HG03135 (cell line): ENCODE results near the gene OR1S1.
"Not testable (repeated sequence)": the region's sequence is repeated elsewhere in the genome, so short reads cannot be mapped to it uniquely, and the experiment has no call there.

ENCODE experiments used
- ATAC-seq: cut with Tn5 transposase; IDR thresholded peaks from one replicate; pipeline ENCODE4 v1.9.1; 2021; ENCODE audit warnings: mild to moderate bottlenecking, moderate library complexity; ENCODE audit not compliant: unreplicated experiment

OR1S1 gene

DNA sequence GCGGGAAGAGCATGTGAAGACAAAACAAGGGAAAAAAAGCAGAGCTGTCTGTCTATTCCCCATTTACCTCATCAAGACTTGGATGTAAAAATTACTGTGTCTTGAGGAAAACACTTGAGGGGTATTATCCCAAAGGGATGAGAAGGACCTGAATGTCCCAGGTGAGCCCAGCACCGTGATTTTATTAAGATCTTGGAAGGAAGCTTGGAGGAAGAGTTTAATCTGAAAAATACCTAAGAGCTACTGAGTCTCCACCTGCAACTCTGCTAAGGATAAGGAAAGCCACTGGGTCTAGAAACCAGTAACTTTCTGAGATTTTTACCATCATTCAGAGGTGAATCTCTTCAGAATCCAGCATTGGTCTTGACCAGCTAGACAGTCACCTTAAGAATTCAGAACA, at the start of gene OR1S1:
TSS of gene OR1S1 (plus strand) at position 301 of the 400 bp plus-strand sequence.
- not testable (repeated sequence) for ATAC-seq

DNA sequence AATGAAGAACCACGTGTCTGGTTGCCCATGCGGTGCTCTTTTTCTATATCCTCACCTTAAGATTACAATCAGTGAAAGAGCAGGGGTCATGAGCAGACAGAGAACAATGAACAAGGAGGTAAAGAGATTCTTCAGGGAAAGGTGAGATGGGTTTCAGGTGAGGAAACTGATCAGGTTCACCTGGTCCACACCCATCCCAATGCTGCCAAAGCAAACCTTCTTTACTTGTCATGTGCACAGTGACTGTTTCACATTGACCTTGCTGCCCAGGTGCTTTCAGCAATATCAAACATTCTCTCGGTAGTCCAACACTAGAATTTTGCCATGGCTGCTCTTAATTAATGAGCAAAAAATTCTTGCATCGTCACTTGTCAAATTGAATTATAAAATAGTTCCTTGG, 48.1 kb upstream of the OR1S1 start:
- no peak for ATAC-seq

DNA sequence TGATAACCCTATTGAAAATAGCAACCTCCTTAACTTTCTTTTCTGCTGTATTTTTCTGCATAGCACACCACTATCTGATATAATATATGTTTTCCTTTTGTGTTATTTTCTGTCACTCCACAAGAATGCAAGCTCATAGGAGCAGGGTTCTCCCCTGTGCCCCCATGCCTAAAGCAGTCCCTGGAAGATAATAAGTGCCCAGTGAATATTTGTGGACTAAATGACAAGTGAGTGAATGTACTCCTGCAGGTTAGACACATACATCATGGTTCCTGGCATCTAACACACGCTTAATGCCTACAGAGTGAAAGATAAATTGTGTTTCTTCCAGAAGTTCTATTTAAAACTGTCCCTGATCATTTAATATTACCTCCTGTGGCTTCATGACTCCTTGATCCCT, 47.5 kb upstream of the OR1S1 start:
- no peak for ATAC-seq

- ATAC-seq: no peak
Observed at GRCh38 chr11:58165504-58166106, 46.9 kb upstream of the OR1S1 start.

DNA sequence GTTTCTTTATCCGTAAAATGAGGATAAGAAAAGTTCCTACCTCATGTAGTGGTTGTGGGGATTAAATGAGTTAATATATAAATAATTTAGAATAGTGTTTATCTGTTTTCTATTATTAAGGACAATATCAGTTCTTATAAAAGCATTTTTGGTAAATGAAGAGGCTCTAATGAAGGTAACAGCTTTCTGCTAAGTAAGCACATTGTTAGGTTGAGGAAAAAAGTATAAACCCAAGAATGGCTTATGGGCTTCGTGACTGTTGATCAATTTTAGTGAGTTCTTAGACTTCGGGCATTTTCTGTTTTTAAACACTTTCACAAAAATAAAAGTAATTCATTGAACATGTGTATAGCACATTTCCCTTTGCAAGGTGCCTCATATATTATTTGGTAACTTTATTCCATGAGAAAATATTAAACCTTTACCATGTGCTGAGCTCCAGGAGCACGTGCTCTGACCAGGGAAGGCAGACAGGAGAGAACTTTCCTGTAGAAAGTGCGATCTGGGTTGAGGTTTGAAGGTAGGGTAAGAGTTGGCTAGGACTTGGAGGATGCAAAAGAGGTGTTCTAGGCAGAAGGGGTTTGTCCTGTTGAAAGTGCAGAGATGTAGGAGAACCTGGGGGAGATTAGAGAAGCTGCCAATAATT, 35.0 kb upstream of the OR1S1 start:
- ATAC-seq: no peak

- no peak for ATAC-seq
Observed at GRCh38 chr11:58178444-58178843, 34.1 kb upstream of the OR1S1 start.

DNA sequence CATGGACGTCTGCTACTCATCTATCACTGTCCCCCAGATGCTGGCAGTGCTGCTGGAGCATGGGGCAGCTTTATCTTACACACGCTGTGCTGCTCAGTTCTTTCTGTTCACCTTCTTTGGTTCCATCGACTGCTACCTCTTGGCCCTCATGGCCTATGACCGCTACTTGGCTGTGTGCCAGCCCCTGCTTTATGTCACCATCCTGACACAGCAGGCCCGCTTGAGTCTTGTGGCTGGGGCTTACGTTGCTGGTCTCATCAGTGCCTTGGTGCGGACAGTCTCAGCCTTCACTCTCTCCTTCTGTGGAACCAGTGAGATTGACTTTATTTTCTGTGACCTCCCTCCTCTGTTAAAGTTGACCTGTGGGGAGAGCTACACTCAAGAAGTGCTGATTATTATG, 32.9 kb upstream of the OR1S1 start:
- no peak for ATAC-seq

- ATAC-seq: no peak
Observed at GRCh38 chr11:58186938-58187337, 25.6 kb upstream of the OR1S1 start.

- no peak for ATAC-seq
Observed at GRCh38 chr11:58188770-58189169, 23.8 kb upstream of the OR1S1 start, which contains the start of gene OR9Q2. Gene OR9Q2 (plus strand): TSS chr11:58189070. CDS start chr11:58190491, 1,421 bp downstream.

DNA sequence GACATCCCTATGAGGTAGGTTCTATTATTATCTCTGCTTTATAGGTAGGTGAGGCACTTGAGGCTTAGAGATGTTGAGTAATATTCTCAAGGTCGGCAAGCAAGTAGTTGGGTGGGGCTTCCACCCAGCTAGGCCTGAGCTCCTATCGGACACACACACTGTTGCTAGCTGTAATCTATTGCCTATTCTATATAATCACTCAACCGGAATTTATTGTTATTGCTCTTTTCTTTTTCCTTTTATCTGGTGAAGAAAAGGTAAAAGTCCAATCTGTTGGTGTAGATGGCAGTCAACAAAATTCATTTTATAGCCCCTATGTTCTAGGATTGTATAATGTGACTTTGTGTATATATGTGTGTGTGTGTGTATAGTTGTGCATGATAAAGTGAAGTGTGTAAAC, 20.3 kb upstream of the OR1S1 start:
- no peak for ATAC-seq

GRCh38 chr11:58193391-58193790, 19.1 kb upstream of the OR1S1 start:
- ATAC-seq: no peak

DNA sequence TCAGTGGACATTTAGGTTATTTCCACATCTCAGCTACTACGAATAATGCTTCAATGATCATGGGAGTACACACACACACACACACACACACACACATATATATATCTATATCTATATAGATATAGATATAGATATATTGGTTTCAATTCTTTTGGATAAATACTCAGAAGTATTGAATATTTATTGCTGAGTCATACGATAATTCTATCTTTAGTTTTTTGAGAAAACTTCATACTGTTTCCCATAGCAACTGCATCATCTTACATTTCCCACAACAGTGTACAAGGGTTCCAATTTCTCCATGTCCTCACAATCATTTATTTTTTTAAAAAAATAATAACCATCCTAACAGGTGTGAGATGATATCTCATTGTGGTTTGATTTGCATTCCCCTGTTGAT, 16.6 kb upstream of the OR1S1 start:
- no peak for ATAC-seq

DNA sequence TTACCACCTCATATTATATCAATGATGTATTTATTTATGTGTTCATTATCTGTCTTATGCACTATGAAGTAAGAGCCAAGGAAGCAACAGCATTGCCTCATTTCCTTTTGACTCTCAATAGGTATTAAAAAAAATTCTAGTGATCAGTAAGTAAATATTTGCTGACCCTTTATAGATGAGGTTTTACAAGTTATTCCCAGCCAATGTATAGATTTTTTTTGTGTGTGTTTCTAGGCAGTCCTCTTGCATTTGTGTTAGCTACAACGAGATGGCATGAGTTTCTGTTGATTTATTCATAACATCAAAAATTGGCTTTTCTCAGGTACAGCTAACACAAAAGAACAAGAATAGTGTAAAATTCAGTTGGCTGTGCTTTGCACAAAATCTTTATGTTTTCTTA, 13.2 kb upstream of the OR1S1 start:
- ATAC-seq: no peak

- no peak for ATAC-seq
Observed at GRCh38 chr11:58204042-58204441, 8.5 kb upstream of the OR1S1 start, which contains the start of gene OR1S2. Gene OR1S2 (minus strand): TSS chr11:58204142. CDS start chr11:58204142, 0 bp downstream.

DNA sequence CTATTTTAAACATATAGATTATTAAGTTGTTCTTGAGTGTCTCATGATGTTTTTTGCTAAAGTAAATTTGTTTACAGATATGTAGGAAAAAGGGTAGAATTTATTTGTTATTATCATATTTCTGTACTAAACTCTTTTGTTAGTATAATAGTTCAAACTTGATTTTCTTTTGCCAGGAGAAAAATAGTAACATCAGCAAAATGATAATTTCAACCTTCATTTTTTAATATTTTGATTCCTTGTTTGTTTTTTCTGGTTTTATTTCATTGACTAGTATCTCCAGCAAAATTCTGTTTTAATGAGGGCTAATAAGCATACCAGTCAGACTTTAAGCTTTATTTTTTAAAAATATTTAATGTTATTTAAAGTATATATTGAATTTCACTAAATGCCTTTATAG, 4.0 kb downstream of the OR1S1 start:
- no peak for ATAC-seq

GRCh38 chr11:58222721-58223120, 10.2 kb downstream of the OR1S1 start:
- no peak for ATAC-seq

GRCh38 chr11:58227956-58228615, 15.6 kb downstream of the OR1S1 start:
- no peak for ATAC-seq

- no peak for ATAC-seq
Observed at GRCh38 chr11:58243954-58244353, 31.4 kb downstream of the OR1S1 start.

- ATAC-seq: no peak
Observed at GRCh38 chr11:58254936-58255335, 42.4 kb downstream of the OR1S1 start.

- no peak for ATAC-seq
Observed at GRCh38 chr11:58259983-58260382, 47.5 kb downstream of the OR1S1 start.
